SH-SY5Y (cell line): Measurements from ENCODE around the gene CST3.

Experiments
- GATA2 ChIP-seq: IDR thresholded peaks from 2 replicates; pipeline ENCODE4 v1.6.1; 2011; ENCODE audit warnings: mild to moderate bottlenecking, low read depth, low read length
- GATA3 ChIP-seq: IDR thresholded peaks from 2 replicates; pipeline ENCODE4 v1.6.1; 2011; ENCODE audit warnings: low read depth, mild to moderate bottlenecking, low read length, moderate library complexity

DNA sequence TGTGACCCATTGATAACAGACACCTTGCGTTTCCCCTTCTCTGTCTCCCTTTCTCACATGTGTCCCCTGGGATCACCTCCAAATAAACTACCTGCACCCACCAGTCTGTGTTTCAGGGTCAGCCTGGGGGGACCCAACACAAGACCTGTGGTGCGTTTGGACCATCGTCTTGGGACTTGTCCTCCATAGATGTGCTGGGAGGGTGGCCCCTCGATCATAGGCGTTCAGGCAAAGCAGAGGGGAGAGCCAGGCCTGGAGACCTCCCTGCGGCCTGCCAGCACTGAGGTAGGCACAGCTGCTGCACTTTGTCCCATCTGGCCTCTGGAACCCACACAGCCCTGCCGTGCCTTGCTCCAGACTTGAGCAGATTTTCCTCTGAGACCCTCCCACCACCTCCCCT, 50.1 kb downstream of the CST3 start:
- TF ChIP-seq GATA2 (no peak), GATA3 (no peak)
